GM12878 (cell line): ENCODE measurements around the gene PHF2. TPM values are rescaled to one million over a fixed set of nuclear protein-coding genes. Genes with fewer than 3 reads are reported as not detected.

ENCODE experiments used
- BCLAF1 ChIP-seq: fragments of 450-650 bp; IDR thresholded peaks from 2 replicates; pipeline ENCODE4 v1.6.1; 2017; ENCODE audit warnings: antibody characterized with exemption, mild to moderate bottlenecking, moderate library complexity
- CHD1 ChIP-seq: IDR thresholded peaks from 2 replicates; pipeline ENCODE4 v1.6.1; 2012; ENCODE audit warnings: low read depth, low read length, improper control_type of control experiment
- CTCF ChIP-seq, 3 experiments: IDR thresholded peaks in 2 of 3; conservative IDR thresholded peaks in 1 of 3; 2 replicates each; pipeline ENCODE4 v1.5.1; 2011; ENCODE audit warnings: low read depth in 3 of 3, low read length in 3 of 3, mild to moderate bottlenecking in 3 of 3, control low read depth in 2 of 3, moderate library complexity in 2 of 3, inconsistent platforms in 1 of 3, mixed read lengths in 1 of 3; ENCODE audit not compliant: control insufficient read depth in 2 of 3, insufficient read depth in 1 of 3; ENCODE audit errors: extremely low read depth in 1 of 3
- FOXK2 ChIP-seq: fragments of 450-650 bp; IDR thresholded peaks from 2 replicates; pipeline ENCODE4 v1.6.1; 2017; ENCODE audit warnings: mild to moderate bottlenecking, moderate library complexity
- NFYA ChIP-seq: IDR thresholded peaks from 2 replicates; pipeline ENCODE4 v1.6.1; 2011; ENCODE audit warnings: low read depth, mild to moderate bottlenecking, low read length, improper control_type of control experiment, borderline replicate concordance
- NR2C1 ChIP-seq: fragments of 450-650 bp; IDR thresholded peaks from 2 replicates; pipeline ENCODE4 v1.6.1; 2017; ENCODE audit warnings: antibody characterized with exemption, mild to moderate bottlenecking, moderate library complexity
- POU2F2 ChIP-seq: IDR thresholded peaks from 3 replicates; pipeline ENCODE4 v1.6.1; 2011; ENCODE audit warnings: low read depth, mild to moderate bottlenecking, low read length, borderline replicate concordance
- REST ChIP-seq: IDR thresholded peaks from 2 replicates; pipeline ENCODE4 v1.6.1; 2012; ENCODE audit warnings: mild to moderate bottlenecking, low read depth, low read length
- ZBED1 ChIP-seq: IDR thresholded peaks from 2 replicates; pipeline ENCODE4 v1.6.1; 2016; ENCODE audit warnings: borderline replicate concordance
- ZSCAN29 ChIP-seq: fragments of 450-650 bp; IDR thresholded peaks from 2 replicates; pipeline ENCODE4 v1.6.1; 2017; ENCODE audit warnings: mild to moderate bottlenecking, moderate library complexity
- polyA plus RNA-seq, 11 experiments: library from polyadenylated mRNA; depleted of rRNA in 4 of 11; unstranded in 6 of 11; stranded (reverse) in 5 of 11; fragments of >200 nt; fragmentation: Nextera tagmentation in 4 of 11; fragmentation: Illumina TruSeq in 1 of 11; extraction: Ambion mirVana in 4 of 11; extraction: Trizol in 1 of 11; gene quantifications; 1 replicate in 1 of 11; 2 replicates in 10 of 11; pipeline versions ENCODE4 v1.2.1 to v1.2.3, GENCODE V29; 2011 to 2016; ENCODE audit warnings: inconsistent platforms in 2 of 11, missing spikeins in 2 of 11, low read depth in 1 of 11
- total RNA-seq, 4 experiments: library from RNA; depleted of rRNA in 3 of 4; stranded (reverse); fragments of >200 nt in 3 of 4; fragmentation: Illumina TruSeq in 1 of 4; extraction: Trizol in 1 of 4; gene quantifications; 2 replicates each; pipeline versions ENCODE4 v1.2.1 to v1.2.3, GENCODE V29; 2013 to 2021
- TF ChIP-seq, protein P1 (sequence below): IDR thresholded peaks from 2 replicates; pipeline ENCODE4 v1.6.1; 2011; ENCODE audit warnings: low read depth, low read length, improper control_type of control experiment, borderline replicate concordance
- TF ChIP-seq, protein P2 (sequence below): IDR thresholded peaks from 2 replicates; pipeline ENCODE4 v1.6.1; 2011; ENCODE audit warnings: mild to moderate bottlenecking, low read depth, low read length, moderate library complexity; ENCODE audit not compliant: insufficient replicate concordance

PHF2 gene
- total and polyA plus RNA-seq, 10 of the 15 experiments (the other 5 are each of a cell fraction or from before 2014, with no cell fraction given), result 0.34 to 13.3 (median 5.5) TPM

DNA sequence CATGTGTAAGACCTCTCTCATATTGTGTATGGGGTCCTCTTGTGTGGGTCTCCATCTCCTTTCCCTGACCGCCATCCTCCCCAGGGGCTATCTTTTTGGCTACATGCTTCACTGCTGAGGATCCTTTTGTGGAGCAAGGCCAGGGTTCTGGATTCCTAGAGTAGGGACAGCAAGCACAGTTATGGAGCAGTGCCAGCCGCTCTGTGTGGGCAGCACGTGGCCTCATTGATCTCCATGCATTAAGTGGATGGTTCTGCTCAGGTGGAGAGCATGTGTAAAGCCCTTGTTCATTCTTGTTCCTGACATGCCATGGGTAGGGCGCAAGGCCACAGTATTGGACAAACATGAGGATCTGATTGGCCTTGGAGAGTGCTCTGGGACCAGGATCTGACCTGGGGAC, 8.9 kb downstream of the PHF2 start (continued):
- TF ChIP-seq REST (no peak), NFYA (no peak), POU2F2 (no peak), NR2C1 (no peak), CTCF (IDR thresholded peaks at IDR 0.05 in 2 of 3, conservative IDR thresholded peaks at IDR 0.05 in 1 of 3; ENCODE audit: control insufficient read depth in 2 of 3, extremely low read depth in 1 of 3, insufficient read depth in 1 of 3, low read depth in 3 of 3, low read length in 3 of 3) (no peak), BCLAF1 (no peak), ZSCAN29 (no peak), FOXK2 (no peak), ZBED1 (no peak), CHD1 (no peak)
- TF ChIP-seq, protein P1, sequence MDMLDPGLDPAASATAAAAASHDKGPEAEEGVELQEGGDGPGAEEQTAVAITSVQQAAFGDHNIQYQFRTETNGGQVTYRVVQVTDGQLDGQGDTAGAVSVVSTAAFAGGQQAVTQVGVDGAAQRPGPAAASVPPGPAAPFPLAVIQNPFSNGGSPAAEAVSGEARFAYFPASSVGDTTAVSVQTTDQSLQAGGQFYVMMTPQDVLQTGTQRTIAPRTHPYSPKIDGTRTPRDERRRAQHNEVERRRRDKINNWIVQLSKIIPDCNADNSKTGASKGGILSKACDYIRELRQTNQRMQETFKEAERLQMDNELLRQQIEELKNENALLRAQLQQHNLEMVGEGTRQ, result no peak
- TF ChIP-seq, protein P2, sequence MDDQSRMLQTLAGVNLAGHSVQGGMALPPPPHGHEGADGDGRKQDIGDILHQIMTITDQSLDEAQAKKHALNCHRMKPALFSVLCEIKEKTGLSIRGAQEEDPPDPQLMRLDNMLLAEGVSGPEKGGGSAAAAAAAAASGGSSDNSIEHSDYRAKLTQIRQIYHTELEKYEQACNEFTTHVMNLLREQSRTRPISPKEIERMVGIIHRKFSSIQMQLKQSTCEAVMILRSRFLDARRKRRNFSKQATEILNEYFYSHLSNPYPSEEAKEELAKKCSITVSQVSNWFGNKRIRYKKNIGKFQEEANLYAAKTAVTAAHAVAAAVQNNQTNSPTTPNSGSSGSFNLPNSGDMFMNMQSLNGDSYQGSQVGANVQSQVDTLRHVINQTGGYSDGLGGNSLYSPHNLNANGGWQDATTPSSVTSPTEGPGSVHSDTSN, result no peak
